Measurements from ENCODE around the gene ADAMTSL4.

ADAMTSL4 gene

DNA sequence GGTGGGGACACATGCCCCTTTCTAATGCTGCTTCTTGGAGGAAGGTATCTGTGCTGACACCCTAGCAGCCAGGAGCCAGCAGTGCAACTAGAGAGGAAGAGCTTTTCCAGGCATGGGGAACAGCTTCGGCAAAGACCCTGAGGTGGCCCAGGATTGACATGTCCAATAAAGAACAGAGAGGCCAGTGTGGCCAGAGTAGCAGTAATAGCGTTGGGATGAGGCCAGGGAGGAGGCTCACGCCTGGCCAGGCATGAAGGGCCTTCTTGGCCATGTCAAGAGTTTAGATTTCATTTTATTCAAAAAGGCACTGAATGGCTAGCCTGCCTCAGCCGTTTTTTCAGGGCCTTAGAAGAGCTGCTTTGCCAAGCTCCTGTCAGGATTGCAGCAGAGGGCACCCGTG is 16.3 kb upstream of the ADAMTSL4 start:
- DNase-seq (ENCODE audit: insufficient read length, low spot score): no peak
- FAIRE-seq: no peak

DNA sequence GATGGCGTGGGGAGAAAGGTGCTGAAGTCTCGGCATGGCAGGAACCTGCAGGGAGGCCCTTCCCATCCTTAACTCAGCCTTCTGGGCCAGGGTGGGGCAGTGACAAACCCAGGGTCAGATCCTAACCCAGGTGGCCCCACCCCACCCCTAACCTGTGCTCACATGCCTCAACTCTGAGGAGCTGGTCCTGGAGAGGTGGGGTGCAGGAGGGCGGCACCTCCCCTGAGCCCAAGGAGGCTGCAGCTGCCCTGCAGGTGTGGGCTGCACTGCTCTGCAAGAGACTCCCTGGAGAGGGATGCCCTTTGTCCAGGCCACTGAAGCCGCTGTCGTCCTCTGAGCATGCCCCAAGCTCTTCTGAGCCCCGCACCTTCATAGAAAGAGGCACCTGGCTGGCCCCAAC is 15.2 kb upstream of the ADAMTSL4 start:
- no peak for DNase-seq (ENCODE audit: insufficient read length, low spot score)
- FAIRE-seq: no peak

DNA sequence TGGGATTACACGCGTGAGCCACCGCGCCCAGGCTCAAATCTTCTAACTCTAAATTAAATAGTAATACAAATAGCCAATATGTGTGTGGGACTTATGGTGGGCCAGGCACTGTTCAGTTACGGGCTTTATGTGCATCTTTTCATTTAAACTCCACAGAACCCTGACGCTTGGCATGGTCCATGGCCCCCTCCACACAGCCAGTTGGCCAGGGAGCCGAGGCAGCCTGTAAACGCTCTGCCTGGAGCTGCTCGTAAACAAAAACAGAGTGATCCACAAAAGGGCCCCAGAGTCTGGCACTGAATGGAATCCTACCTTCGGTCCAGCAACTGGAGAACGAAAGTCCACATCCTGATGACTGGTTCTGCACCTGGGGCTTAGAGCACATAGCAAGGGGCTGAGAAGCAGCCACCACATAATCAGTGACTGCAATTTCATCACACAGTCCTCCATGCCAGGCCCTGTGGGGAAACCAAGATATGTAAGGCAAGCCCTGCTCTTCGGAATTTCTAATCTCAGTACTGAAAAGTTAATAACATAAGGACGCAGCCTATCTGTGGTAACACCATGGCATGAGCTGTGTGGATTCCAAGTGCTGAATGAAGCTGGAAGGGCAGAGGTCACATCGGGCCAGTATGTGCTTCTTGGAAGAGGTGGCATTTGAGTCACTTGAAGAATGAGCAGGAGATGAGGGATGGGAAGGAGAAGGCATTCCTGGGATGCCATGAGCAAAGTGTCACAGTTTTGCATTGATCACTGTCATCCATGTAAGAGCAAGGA is 13.5 kb upstream of the ADAMTSL4 start:
- FAIRE-seq (no peak), DNase-seq (ENCODE audit: insufficient read length, low spot score) (no peak)

DNA sequence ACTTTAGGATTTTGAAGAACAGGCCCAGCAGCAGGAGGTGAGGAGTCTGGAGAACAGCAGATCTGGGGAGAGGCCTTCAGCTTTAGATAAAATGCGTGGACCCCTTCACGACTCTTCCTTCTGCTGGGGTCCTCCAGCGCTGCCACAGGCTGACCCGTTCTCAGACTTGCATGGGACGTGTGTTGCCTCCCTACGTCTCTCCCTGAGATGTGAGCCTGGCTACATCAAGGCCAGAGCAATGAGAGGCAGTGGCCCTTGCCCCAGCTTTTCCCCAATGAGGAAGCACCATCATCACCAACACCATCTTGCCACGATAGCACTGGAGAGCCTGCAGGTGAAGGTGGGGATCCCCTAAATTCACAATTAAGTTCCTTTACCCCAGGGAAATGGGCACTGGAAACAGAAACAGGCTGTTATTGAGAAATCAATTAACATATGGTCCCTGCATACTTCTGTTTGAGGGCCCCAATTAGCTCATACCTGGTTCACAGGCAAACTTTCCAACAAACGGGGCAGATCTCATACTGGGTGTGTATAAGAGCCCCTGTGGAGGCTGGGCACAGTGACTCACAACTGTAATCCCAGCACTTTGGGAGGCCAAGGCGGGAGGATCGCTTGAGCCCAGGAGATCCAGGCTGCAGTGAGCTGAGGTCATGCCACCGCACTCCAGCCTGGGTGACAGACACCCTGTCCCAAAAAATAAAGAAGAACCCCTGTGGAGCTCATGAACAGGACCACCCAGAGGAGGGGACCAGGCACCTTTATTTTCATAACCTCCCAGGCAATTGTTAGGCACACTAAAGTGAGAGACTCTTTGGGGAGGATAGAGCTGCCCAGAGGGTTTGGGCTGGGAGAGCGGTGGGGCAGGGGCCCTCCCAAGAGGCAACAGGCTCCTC is 12.1 kb upstream of the ADAMTSL4 start:
- FAIRE-seq (no peak), DNase-seq (ENCODE audit: insufficient read length, low spot score) (no peak)

DNA sequence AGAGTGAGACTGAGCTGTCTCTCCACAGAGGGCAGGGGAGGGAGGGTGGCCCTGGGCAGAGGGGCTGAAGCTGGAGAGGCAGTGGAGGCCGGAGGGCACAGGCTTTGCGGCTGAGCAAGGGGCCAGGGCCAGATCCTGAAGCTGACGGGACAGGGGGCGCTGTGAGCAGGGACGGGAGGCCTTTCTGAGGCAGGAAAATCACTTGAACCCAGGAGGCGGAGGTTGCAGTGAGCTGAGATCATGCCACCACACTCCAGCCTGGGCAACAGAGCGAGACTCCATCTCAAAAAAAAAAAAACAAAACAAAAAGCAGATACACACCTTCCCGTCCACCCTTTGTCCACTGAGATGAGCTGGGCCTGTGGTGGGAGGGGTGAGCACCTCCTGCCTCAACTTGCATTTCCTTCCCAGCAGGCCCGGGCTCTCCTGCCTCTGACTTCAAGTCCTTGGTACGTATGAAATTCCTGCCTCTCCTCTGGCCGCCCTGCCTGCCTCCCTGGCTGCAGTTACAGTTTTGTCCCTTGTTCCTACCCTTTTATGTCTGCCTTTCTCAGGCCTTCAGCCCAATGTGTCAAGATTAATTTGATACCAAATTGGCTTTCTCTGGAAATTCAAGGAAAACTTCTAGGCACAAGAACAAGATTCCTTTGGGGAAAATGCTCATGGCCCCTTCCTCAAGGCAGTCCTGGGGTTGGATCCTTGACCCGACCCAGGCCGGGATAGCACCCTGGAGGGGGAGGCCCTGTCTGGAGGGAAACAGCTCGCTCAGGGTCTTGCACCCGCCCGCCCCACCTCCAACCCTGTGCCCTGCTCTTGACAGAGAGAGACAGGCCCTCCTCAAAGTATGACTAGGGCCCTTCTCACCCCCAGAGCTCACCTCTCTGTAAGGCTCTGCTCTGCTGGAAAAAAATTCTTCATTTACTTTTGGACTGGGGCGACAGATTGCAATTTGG is 11.2 kb upstream of the ADAMTSL4 start:
- FAIRE-seq: no peak
- no peak for DNase-seq (ENCODE audit: insufficient read length, low spot score)

DNA sequence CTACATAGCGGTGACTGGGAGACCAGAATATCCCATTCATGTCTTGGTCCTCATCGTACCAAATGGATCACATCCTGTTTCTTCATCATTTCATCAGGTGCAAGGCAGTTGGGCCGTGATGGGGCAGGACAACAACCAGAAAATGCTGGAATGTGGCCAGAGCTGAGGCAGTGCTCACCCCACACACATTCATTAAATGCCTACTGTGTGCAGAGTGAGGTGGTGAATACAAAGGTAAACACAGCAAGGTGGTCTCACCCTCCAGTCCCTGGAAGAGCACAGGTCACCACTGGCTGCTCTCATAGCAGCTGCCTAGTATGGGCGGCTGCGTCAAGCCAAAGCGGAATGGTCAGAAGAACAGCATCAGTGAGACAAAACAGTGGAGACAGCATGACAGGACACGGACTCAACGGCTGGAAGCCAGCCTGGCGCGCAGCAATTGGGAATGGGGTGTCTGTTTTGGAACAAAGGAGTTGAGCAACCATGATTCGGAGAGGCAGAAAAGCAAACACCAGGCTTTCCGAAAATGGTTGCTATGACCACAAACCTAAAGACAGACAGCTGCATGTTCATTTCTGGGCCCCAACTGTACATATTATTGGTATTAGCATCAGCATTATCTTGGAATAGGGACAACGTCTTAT is 5.6 kb upstream of the ADAMTSL4 start:
- FAIRE-seq (no peak), DNase-seq (ENCODE audit: insufficient read length, low spot score) (no peak)

DNA sequence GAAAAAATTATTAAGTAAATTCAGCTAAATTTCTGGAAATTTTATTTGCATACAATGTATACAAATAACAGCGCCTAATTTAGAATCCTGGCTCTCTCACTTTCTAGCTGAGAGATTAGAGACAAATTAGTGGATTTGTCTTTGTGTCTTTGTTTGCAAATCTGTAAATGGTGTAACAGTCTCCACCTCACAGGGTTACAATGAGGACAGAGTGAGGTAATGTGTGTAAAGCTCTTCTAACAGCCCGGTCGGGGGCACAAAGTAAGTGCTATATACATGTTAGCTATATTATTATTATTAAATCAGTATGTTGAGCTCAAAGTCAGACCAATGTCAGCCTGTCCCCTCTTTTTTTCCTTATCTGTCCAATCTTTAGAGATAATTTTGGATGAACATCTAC is 5.0 kb upstream of the ADAMTSL4 start:
- FAIRE-seq: no peak
- DNase-seq (ENCODE audit: insufficient read length, low spot score): no peak

DNA sequence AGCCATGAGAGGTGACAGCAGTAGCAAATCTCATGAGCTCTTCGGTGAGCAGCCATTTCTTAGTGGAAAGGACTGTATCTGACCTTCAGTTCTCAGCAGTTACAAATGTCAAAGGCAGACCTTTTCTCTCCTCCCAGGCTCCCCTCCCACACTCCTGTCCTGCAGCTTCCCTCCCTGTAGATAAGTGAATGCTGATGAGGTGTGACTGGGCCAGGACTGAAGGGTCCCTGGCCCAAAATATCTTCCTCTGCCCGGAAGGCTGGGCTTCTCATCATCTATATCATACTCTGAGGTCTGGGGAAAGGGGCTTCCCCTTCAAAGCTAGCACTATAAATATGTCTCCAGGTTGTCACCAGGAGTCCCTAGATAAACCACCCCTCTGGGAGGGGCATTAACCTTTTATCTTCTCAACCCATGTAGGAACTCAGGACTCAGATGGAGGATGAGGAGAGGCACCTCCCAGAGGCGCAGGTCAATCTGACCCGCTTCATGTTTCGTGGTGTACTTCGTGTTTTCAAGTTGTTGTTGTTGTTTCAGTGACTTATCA is 3.6 kb upstream of the ADAMTSL4 start:
- no peak for DNase-seq (ENCODE audit: insufficient read length, low spot score)
- no peak for FAIRE-seq

DNA sequence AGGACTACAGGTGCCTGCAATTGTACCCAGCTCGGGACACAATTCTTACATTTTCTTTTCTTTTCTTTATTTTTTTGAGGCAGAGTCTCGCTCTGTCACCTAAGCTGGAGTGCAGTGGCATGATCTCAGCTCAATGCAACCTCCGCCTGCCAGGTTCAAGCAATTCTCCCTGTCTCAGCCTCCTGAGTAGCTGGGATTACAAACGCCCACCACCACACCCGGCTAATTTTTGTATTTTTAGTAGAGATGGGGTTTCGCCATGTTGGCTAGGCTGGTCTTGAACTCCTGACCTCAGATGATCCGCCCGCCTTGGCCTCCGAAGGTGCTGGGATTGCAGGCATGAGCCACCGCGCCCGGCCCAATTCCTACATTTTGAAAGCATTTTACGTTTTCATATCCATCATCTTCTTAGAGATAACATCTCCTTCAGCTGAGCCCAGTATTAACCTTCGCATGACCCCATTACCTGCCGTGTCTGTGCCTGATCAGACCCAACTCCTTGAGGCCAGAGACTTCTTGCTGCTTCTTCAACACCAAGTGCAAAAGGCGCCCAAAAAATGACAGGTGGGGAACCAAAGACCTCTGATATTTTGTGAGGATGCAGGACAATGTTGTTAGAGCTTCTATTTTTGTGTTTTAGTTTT is 2.8 kb upstream of the ADAMTSL4 start:
- no peak for FAIRE-seq
- no peak for DNase-seq (ENCODE audit: insufficient read length, low spot score)

DNA sequence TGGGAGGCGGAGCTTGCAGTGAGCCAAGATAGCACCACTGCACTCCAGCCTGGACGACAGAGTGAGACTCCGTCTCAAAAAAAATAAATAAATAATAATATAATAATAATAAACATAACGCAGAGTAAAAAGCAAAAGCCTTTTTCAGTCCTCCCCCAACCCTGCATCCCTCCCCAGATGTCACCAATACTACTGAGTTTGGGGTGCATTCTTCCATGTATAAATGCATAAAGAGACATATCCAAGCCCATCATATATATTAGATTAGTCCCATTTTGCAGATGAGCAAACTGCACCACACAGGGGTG is 930 bp upstream of the ADAMTSL4 start:
- DNase-seq (ENCODE audit: insufficient read length, low spot score) (no peak), FAIRE-seq (no peak)

DNA sequence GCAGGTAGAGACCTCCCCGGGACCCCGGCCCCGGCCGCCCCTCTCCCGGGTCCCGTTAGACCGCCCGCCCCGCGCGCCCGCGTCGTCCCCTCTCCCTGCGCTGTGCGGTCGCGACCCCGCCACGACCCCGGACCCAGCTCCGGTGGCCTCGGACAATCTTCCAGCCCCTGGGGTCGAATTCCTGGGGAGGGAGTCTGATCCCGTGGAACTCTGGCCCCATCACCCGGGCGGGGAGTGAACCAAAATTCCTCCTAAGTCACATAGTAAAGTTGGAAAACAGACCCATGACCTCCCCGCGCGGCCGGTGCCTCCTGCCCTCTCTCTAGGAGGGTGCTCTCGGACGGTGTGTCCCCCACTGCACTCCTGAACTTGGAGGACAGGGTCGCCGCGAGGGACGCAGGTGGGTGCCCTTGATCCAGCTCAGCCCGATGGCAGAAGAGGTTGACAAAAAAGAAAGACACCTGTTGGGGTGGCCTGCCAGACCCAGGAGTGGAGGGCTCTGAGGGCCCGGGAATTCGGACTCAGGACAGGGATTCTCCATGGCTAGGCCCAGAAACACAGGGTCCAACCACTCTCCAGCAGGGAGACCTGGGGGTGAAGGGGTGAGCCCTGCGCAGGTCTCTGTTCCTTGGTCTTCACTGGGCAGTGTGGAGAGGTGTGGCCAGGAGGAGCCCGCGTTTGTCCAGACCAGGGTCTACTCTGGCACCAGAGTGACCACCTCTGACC is 451 bp downstream of the ADAMTSL4 start:
- DNase-seq (ENCODE audit: insufficient read length, low spot score): no peak
- FAIRE-seq: no peak

DNA sequence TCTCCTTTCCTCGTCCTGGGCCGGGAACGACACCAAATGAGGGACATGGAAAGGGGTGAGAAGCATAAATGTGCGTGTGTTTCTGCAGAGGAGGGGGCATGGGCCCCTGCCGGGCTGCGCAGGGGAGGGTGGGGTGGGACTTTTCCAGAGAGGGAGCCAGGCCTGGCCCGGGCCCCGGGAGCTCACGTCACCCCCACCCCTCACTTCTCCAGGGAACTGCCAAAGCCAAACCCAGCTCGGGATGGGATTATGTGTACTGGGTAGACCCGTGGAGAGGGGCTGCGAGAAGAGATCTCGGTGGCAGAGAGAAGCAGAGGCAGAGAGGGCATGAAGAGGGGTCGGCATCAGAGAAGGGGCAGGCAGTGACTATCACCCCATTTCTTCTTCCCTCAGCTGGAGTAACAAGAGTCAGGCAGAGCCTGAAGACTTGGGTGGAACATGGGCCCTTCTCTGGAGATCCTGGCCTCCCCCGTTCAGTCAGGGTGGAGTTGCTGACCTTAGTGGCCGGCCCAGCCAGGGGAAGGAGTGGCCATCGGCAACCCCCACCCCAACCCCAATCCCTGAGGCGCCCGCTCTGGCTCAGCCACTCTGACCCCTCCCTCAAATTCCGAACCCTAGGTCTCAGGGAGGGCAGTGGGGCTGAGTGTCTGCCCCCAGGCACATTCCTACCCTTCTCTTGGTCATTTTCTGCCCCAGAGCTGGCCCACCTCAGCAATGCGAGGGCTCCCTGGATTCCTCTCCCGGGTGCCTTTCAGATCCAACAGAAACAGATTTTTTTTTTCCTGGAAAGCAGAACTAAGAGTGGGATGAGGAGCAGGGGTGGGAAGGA is 1.2 kb downstream of the ADAMTSL4 start:
- DNase-seq (ENCODE audit: insufficient read length, low spot score): no peak
- no peak for FAIRE-seq

DNA sequence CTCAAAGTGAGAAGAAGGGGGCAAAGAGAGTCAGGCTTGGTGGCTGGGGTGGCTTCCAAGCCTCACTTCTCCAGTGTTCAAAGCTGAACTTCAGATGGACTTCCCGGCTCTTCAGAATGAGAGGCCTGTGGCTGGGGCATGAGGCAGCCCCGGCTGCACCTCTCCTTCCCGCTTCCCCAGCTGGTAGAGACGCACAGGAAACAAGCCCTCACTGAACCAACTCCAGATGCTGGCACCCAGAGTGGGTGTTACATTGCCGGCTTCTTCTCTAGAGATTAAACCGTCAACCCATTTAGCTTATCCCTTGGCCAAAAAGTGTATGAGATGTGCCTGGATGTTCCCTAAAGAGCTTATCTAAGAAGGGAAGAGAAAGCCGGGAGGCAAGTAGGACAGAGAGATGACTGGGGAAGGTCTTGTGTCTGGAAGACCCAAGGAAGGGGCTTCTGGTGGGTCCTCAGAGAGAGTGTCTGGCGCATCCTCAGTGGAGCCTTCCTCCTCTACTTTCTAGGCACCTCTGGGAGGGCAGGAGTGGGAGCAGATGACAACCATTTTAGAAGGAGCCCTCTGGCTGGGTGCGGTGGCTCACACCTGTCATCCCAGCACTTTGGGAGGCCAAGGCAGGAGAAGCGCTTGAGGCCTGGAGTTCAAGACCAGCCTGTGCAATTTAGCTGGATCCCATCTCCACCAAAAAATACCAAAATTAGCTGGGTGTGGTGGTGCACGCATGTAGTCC is 2.0 kb downstream of the ADAMTSL4 start:
- DNase-seq (ENCODE audit: insufficient read length, low spot score) (no peak), FAIRE-seq (no peak)

DNA sequence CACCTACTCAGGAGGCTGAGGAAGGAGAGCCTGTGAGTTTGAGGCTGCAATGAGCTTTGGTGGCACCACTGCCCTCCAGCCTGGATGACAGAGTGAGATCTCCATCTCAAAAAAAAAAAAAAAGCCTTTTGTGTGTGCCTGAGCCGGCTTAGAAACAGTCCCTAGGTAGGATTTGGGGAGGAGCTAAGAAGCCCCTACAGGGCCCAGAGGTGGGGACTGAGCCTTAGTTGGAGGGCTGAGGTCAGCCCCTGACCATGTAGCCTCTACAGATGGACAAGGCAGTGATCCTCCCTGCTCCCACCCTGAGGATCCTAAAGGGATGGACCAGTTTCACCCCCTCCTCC is 2.5 kb downstream of the ADAMTSL4 start:
- FAIRE-seq (no peak), DNase-seq (ENCODE audit: insufficient read length, low spot score) (no peak)

DNA sequence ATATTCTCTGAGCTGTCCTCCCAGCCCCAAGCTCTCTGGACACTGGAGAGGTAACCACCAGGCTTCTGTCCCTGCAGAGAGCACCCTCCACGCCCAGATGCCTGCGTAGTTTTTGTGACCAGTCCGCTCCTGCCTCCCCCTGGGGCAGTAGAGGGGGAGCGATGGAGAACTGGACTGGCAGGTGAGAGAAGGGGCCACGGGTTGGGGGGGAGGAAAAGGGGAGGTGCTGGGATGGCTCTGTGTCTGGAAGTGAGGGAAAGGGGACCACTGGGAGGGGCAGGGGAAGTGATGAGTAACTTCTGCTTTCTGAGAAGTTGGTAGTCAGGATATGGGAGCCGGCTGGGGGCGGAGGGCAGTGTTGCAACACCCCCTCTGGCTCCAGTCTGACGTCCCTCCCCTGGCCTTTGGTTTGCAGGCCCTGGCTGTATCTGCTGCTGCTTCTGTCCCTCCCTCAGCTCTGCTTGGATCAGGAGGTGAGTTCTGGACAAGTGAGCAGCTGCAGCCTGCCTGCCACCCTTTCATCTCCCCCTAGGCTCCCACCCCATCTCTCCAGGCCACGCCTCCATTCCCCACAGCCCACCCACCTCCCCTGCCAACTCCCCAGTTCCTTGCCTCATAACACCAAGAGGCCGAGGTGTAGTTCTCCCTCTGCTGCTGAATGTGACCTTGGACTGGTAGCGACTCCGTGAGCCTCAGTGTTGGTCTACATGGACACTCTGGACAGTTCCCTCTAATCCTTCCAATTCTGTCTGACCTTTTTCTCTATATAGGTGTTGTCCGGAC is 3.1 kb downstream of the ADAMTSL4 start:
- DNase-seq (ENCODE audit: insufficient read length, low spot score) (no peak), FAIRE-seq (no peak)

DNA sequence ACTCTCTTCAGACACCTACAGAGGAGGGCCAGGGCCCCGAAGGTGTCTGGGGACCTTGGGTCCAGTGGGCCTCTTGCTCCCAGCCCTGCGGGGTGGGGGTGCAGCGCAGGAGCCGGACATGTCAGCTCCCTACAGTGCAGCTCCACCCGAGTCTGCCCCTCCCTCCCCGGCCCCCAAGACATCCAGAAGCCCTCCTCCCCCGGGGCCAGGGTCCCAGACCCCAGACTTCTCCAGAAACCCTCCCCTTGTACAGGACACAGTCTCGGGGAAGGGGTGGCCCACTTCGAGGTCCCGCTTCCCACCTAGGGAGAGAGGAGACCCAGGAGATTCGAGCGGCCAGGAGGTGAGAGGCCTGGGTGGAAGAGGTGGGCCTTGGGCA is 3.7 kb downstream of the ADAMTSL4 start:
- DNase-seq (ENCODE audit: insufficient read length, low spot score) (no peak), FAIRE-seq (no peak)

All from GM19239 (cell line).